ENCODE measurements around the gene AOX1.

The AOX1 gene

DNA sequence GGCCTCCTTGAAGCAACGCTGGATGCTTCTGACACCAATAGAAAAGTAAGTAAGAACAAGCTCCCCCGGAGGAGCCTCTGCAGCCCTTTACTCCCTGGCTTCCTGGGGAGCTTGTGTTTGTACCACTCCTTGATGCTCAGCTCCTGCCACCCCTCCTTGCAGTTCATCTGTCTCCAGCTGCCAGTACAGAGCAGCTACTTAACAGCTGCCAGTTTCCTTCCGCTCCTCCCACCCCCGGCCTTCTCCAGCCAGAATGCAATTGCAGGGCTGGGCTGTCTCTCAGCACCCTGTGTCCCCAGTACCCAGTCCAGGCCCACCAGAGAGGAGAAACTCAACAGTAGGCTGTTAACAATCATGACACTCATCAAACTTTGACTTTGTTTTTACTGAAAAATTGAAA, 109.4 kb downstream of the AOX1 start:
- in situ Hi-C loops (cut with HindIII; ENCODE audit: low pct_ligation_motif_present, low sequenced_read_pairs), result no loop called here
- H3K27ac ChIP-seq, result no peak overlapping the region
- no peak for DNase-seq
- TF ChIP-seq, protein P1, sequence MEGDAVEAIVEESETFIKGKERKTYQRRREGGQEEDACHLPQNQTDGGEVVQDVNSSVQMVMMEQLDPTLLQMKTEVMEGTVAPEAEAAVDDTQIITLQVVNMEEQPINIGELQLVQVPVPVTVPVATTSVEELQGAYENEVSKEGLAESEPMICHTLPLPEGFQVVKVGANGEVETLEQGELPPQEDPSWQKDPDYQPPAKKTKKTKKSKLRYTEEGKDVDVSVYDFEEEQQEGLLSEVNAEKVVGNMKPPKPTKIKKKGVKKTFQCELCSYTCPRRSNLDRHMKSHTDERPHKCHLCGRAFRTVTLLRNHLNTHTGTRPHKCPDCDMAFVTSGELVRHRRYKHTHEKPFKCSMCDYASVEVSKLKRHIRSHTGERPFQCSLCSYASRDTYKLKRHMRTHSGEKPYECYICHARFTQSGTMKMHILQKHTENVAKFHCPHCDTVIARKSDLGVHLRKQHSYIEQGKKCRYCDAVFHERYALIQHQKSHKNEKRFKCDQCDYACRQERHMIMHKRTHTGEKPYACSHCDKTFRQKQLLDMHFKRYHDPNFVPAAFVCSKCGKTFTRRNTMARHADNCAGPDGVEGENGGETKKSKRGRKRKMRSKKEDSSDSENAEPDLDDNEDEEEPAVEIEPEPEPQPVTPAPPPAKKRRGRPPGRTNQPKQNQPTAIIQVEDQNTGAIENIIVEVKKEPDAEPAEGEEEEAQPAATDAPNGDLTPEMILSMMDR (IDR thresholded peaks at IDR 0.05; ENCODE audit: low read depth, low read length, missing control alignments), result no peak
- H3K4me3 ChIP-seq (ENCODE audit: low read depth, low read length), result no peak overlapping the region
- H3K27me3 ChIP-seq (replicated peaks), result no peaks in the 10 kb centered on the region
- no peaks in the 10 kb centered on the region for H3K36me3 ChIP-seq (replicated peaks)

DNA sequence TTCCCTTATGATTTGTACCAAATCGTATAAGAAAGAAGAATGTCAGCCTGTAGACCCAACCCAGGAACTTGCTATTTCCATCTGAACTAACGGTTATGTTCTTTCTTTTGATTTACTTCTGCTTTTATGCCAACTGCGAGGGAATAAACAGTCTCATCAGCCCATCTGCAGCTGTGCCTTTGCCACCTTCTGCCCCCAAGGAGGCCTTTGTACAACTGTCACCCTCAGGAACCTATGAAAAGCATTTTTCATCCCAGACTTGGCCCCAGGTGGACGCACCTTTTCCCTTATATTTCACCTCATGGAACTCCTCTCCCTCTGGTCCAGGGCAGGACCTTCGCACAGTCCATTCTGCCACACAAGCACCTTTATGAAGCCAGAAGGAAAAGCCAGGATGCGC, 109.8 kb downstream of the AOX1 start:
- Histone ChIP-seq H3K27ac (no peak overlapping the region), H3K27me3 (replicated peaks) (no peaks in the 10 kb centered on the region), H3K36me3 (replicated peaks) (no peaks in the 10 kb centered on the region), H3K4me3 (ENCODE audit: low read depth, low read length) (no peak overlapping the region)
- TF ChIP-seq, protein P1 (IDR thresholded peaks at IDR 0.05; ENCODE audit: low read depth, low read length, missing control alignments), result no peak
- in situ Hi-C loops (cut with HindIII; ENCODE audit: low pct_ligation_motif_present, low sequenced_read_pairs), result no loop called here
- DNase-seq, result no peak

DNA sequence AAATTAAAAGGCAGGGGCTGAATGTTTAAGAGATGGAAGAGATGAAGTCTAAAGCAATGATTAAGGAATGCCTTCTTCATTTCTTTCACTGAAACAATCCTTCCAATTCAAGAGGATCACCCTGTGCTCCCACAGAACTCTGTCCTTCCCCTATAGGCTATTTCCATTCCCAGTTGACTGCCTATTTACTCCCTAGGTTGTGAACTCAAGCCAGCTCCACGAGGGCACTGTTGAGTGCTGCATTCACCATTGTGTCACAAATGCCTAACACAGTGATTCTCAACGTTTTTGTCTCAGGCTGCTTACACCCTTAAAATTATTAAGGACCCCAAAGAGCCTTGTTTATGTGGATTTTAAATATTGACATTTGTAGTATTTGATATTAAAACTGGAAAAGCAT, 112.4 kb downstream of the AOX1 start:
- Histone ChIP-seq H3K4me3 (ENCODE audit: low read depth, low read length) (no peak overlapping the region), H3K27me3 (replicated peaks) (no peaks in the 10 kb centered on the region), H3K27ac (no peak overlapping the region), H3K36me3 (replicated peaks) (no peaks in the 10 kb centered on the region)
- no peak for DNase-seq
- in situ Hi-C loops (cut with HindIII; ENCODE audit: low pct_ligation_motif_present, low sequenced_read_pairs), result no loop called here
- TF ChIP-seq, protein P1 (IDR thresholded peaks at IDR 0.05; ENCODE audit: low read depth, low read length, missing control alignments), result no peak

DNA sequence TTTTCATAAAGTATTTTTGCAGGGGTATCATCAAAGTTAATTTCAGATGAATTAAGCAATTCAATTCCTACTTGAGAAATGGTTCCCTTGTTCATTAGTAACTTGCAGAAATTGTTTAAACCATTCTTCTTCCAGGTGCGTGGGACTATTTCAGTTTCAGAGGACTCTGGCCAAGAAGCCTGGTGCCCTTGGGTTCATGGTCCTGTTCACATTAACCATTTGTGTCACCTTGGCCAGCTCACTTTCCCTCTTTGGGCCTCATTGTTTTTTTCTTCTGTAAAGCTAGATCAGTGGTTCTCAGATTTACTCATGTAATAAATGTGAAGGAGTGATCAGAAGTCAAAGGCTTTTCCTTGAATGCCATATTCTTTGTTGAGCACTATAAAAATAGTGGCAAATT, 113.5 kb downstream of the AOX1 start:
- TF ChIP-seq, protein P1 (IDR thresholded peaks at IDR 0.05; ENCODE audit: low read depth, low read length, missing control alignments), result no peak
- no peak for DNase-seq
- no peaks in the 10 kb centered on the region for H3K36me3 ChIP-seq (replicated peaks)
- no peak overlapping the region for H3K4me3 ChIP-seq (ENCODE audit: low read depth, low read length)
- H3K27me3 ChIP-seq (replicated peaks), result no peaks in the 10 kb centered on the region
- in situ Hi-C loops (cut with HindIII; ENCODE audit: low pct_ligation_motif_present, low sequenced_read_pairs), result no loop called here
- H3K27ac ChIP-seq, result no peak overlapping the region

DNA sequence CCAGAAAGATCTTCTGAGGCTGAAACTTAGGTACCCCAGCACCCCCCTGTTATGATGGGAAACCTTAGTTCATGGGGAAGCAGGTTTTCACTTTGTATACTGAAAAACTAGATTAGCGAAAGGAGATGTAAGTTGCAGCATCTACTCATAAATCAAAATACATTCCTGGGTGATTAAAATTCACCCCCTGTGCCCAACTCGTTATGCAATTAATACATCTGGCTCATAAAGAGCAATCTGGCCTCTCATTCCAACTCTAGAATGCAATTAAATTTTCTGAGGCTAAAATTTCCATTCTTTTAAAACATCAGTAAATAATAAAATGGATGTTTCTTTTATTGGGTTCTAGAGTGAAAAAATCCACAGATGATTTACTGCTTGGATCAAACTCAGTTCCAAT, 115.0 kb downstream of the AOX1 start:
- H3K4me3 ChIP-seq (ENCODE audit: low read depth, low read length), result no peak overlapping the region
- H3K36me3 ChIP-seq (replicated peaks), result no peaks in the 10 kb centered on the region
- TF ChIP-seq, protein P1 (IDR thresholded peaks at IDR 0.05; ENCODE audit: low read depth, low read length, missing control alignments), result no peak
- DNase-seq, result no peak
- H3K27me3 ChIP-seq (replicated peaks), result no peaks in the 10 kb centered on the region
- no peak overlapping the region for H3K27ac ChIP-seq
- in situ Hi-C loops (cut with HindIII; ENCODE audit: low pct_ligation_motif_present, low sequenced_read_pairs), result no loop called here

DNA sequence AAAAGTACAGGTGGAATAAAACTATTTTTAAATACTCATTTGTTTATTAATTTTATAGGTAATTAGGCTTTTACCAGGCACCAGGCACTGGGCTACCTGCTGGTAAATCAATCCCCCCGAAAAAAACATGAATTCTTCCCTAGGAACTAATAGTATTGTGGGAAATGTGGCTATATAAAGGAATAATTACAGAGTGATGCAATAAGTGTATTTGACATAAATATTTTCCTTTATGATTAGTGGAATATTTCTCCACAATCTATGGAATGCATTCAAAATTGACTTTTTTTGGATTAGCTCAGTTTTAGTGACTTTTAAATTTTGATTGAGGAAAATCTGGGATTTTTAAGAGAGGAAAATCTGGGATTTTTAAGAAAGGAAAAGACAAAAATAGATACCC, 116.2 kb downstream of the AOX1 start:
- Histone ChIP-seq H3K27me3 (replicated peaks) (no peaks in the 10 kb centered on the region), H3K36me3 (replicated peaks) (no peaks in the 10 kb centered on the region), H3K4me3 (ENCODE audit: low read depth, low read length) (no peak overlapping the region), H3K27ac (no peak overlapping the region)
- no peak for DNase-seq
- TF ChIP-seq, protein P1 (IDR thresholded peaks at IDR 0.05; ENCODE audit: low read depth, low read length, missing control alignments), result no peak
- in situ Hi-C loops (cut with HindIII; ENCODE audit: low pct_ligation_motif_present, low sequenced_read_pairs), result no loop called here
